Measurements from ENCODE around the gene CABLES2. TPM values are rescaled to one million over a fixed set of nuclear protein-coding genes. Genes with fewer than 3 reads are reported as not detected.

The CABLES2 gene
- total RNA-seq, 4 donors from 2014 or later = 1.1 to 2.4 (median 1.7) TPM

- no peak for TF ChIP-seq CTCF (IDR thresholded peaks at IDR 0.05; ENCODE audit: low read depth)
Measured at GRCh38 chr20:62381202-62381797, 25.8 kb downstream of the CABLES2 start.

GRCh38 chr20:62378215-62378614, 28.9 kb downstream of the CABLES2 start:
- TF ChIP-seq CTCF (IDR thresholded peaks at IDR 0.05; ENCODE audit: low read depth) = no peak

GRCh38 chr20:62377615-62378178, 29.4 kb downstream of the CABLES2 start:
- no peak for TF ChIP-seq CTCF (IDR thresholded peaks at IDR 0.05; ENCODE audit: low read depth)

- TF ChIP-seq CTCF (IDR thresholded peaks at IDR 0.05; ENCODE audit: low read depth) = no peak
Measured at GRCh38 chr20:62377064-62377461, 30.0 kb downstream of the CABLES2 start.

GRCh38 chr20:62376112-62377063, 30.7 kb downstream of the CABLES2 start:
- no peak for TF ChIP-seq CTCF (IDR thresholded peaks at IDR 0.05; ENCODE audit: low read depth)

- TF ChIP-seq CTCF (IDR thresholded peaks at IDR 0.05; ENCODE audit: low read depth) = no peak
Measured at GRCh38 chr20:62374331-62375152, 32.5 kb downstream of the CABLES2 start.

Measured in subcutaneous adipose tissue (tissue), 4 donors.